Cerebellar cortex (tissue), 1 donor: ENCODE data around the gene ADD1.
"Not testable (repeated sequence)": the region's sequence is repeated elsewhere in the genome, so short reads cannot be mapped to it uniquely, and the experiment has no call there.

ENCODE experiments used
- DNase-seq: peaks from one replicate; pipeline ENCODE4 v3.0.0-alpha.2; 2015; ENCODE audit warnings: low spot score

ADD1 gene

DNA sequence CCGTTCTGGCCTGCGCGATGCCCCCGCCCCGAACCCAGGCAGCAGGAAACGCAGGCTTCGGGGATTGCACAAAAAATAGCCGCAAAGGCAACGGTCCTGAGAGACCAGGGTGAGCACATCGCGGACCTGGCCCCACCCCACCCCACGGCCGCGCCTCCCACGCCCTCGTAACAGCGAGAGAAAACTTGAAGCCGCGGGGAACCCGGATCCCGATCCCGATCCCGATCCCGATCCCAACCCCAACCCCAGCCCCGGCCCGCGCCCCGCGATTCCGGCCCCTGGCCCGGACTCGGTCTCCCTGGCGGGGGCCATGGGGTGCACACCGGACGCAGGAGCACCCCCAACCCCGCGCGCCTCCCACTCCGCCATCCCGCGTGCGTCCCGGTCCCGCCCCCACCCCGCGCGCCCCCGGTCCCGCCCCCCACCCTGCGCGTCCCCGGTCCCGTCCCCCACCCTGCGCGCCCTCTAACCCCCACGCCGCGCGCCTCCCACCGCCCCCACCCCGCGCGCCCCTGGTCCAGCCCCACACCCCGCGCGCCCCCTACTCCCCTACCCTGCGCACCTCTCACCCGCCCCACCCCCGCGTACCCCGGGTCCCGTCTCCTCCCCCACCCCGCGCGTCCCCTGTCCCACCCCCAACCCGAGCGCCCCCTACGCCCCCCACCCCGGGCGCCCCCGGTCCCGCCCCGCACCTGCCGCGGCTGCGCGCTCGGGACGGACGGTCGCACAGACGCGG is 90.6 kb downstream of the ADD1 start:
- DNase-seq, result no peak

DNA sequence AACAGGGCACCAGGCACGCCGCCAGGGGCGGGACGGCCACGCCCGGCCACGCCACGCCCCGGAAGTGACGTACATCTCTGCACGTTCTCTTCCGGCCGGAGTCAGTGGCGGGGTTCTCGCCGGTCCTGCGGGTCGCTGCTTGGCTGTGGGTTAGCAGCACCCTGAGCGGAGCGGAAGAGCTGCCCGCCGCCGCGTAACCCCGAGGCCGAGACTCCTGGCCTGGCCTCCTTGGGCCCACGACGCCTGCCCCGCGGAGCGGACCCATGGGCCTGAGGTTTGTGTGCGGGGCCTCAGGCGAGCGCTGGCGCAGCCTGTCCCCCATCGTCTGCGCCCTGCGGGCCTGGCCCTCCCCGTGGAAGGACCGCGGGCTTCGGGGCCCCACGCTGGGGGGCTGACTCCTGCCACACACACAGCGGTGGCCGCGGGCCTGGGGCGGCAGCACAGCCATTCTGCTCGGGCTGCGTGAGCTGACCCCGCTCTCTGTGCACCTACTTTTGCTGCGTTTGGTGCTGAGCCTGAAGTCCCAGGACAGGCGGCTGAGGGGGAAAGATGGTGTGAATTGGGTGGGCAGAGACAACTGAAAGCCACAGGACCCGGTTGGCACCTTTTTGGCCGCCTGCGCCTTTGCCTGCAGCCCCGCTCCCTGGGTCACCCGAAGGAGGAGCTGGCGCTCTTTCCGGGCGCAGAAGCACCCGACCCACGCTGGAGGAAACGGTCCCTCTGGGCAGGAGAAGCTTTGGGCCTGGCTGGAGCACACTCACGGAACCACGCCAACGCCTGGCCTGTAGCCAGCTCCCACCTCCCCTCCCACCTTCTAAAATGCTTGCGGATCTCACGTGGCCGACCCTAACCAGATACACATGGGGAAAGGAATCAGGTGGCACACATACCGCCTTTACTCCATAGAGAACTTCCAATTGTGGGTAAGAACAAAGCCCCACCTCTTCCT is 91.4 kb downstream of the ADD1 start:
- DNase-seq, result peak; percentile 83

DNA sequence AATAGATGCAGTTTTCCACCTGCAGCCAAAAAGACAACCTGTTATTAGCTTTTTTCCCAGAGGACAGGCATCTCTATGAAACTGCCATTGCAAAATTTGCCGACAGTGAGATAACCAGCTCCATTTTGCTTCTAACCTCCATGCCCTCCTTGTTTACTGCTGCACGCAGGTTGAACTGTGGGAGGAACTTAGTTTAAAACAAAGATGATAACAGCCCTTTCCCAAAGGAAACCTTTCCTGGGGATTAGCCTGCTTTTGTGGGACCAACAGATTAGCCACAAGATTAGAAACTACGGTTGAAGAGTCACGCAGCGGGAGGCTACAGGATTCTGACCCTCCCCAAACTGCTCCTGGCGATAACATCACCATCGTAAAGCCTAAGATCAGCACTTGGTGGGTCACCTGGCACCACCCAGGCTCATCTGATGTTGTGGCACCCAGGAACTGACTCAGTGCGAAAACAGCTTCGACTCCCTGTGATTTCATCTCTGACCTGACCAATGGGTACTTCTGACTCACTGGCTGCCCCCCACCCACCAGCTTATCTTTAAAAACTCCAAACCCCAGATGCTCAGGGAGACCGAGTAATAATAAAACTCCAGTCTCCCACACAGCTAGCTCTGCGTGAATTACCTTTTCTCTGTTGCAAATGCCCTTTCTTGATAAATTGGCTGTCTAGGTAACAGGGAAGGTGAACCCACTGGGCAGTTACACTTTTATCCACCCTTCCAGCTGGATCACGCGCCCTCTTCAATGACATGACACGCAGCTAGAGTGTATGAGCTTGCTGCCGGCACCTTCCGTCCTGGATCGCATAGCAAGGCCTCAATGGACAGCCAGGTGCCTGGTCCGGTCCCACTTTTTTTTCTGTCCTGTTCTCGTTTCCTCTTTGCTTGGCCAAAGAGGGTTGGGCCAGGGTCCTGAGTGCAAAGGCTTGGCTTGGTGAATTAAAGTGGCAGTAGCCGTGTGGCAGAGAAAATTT is 92.4 kb downstream of the ADD1 start:
- DNase-seq, result no peak

DNA sequence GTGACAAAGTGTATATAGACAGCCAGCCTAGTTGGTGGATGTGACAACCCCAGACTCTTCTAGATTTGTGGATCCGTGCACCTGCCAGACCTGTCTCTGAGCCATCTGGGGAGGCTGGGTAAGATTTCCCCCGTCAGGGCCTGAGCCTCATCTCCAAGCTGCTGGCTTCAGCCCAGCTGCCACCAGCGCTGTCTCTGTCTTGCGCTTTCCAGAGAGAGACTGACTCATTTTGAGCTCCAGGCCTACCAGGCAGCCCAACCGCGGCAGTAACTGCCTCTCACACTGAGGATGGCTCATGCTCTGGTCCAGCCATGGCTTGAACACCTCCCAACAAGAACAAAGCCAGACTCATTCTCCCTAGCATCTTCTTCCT is 93.1 kb downstream of the ADD1 start:
- DNase-seq, result no peak

DNA sequence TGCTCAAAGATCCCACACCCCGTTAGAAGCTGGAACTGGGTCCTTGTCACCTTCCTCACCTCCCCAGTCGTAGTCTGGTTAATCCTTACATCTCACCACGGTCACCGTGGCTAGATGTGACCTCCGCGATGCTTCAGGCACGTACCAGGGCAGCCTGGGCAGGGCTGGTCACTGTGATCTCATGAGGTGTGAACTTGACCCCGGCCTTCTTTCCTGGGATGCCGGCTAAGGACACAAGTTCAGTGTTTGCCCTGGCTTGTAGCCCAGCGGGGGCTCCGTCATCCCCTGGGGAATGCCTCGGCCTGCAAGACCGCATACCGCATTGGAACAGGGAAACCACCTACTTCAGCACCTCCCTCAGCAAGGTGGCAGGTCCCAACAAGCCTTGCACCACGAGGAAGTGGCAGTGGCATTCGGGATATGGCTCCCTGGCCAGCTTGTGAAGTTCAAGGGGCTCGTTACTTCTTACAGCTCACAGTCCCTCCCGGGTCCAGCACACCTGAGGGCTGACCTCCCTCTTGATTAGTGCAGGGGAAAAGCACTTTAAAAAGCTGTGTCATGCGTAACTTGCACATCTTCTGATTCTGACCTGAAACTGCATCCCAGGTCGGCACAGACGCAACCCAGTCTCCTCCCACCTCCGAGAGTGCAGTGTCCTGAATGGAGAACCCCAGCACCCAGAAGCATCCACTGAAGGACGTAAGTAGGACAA is 93.7 kb downstream of the ADD1 start:
- DNase-seq, result no peak

DNA sequence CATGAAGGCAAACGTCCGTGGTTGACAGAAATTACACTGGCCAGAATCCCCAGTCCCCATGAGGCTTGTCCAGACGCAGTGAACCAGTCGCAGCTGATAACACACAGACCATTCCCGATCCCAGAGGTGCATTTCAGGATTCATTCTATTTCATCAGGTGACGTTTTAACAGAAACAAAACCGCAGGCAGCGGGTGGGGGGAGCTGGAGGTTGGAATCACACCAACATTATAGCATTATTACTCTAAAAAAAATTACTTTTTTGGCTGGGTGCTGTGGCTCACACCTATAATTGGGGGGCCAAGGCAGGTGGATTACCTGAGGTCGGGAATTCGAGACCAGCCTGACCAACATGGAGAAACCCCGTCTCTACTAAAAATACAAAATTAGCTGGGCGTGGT is 94.3 kb downstream of the ADD1 start:
- no peak for DNase-seq

DNA sequence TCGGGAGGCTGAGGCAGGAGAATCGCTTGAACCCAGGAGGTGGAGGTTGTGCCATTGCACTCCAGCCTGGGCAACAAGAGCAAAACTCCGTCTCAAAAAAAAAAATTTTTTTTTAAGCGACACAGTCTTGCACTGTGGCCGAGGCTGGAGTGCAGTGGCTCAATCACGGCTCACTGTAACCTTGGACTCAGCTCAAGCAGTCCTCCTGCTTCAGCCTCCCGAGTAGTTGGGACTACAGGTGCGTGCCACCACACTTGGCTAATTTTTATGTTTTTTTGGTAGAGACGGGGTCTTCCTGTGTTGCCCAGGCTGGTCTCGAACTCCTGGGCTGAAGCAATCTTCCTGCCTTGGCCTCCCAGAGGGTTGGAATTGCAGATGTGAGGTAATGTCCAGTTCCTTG is 94.8 kb downstream of the ADD1 start:
- DNase-seq, result not testable (repeated sequence)

DNA sequence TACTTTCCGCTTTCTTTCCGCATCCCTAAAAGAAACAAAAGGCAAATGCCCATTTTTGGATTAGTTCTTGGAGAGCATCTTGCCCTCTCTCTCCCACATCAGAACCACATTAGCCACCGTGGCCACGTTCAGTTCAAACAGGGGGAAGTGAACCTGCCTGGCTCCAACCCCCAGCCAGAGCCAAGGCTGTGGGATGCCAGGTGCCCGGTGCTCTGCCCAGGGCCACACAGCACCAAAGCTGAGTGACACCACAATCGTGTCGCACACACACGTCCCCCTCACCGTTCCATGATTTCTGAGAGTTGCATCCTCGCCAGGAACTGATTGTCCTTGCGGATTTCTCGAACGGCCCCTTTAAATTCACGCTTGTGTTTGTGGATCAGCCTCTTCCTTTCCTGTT is 95.3 kb downstream of the ADD1 start:
- no peak for DNase-seq

DNA sequence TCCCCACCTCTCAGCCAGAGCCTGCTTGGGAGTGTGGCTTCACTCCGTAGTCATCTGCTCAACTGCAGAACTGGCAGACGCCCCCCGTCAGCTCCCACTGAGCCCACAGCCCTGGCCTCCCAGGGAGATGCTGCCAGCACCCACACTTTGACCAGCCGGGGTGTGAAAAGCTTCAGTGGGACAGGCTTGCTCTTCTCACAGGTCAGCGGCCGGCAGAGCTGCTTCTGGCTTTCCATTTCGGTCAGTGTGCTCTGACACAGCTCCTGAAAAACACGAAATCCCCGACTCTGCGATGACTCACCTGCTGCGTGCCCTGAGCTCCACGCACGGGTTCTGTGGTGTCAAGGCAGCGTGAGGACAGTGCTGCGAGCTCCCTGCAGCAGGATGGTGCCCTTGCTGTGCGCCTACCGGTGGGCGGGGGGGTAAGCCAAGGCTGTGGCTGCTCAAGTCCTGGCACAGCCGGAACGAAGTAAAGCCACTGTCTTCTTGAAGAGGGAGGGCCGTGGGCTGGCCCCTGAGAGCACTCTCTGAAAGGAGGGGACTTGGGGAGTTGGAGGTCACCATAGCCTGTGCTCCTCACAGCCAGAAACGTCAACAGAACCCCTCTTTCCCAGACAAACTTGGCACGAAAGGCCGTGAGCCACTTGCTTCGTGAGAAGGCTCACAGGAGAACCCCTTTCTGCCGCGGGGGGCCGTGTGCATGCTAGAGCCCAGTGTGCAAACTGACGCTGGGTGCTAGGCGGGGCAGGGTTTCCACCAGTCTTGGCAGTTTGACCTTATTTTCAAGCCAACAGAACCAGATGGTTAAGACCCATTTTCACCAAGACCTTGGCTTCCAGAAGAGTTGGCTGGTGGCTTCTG is 96.0 kb downstream of the ADD1 start:
- DNase-seq, result peak; percentile 75

DNA sequence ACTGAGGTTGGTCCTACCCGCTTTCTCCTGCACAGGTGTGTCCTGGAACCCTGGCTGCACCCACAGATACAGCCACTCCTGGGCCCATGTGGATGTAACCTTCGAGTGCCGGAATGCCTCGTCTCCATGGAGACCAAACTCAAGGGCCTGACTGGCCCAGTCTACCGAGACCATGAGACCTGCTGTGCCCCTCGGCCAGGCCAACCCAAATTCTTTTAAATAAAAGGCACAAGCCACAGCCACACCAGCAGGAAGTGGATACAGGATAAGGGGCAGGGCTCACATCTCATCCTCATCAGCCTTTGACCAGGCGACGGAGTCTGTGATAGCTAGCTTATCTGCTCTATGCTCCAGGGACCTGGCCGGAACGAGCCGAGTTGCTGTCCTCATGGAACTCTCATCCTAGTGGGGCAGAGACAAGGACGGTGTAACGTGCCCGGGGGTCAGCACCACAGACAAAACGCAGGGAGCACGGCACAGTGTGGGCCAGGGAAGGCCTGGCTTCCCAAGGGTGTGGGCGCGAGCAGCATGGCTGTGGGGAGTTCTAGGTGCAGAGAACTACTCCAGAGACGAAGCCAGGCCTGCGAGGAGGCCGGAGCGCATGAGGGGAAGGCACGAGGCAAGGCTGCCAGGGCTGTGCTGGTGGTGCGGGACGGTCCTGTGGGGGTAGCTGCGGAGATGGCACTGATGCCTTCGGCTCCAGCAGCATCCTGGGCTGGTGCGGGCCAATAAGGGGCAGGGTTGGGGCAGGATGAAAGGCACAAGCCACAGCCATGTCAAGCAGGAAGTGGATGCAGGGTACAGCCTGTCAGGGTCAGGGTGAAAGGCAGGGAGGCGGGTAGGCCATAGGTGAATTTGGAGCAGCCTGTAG is 96.9 kb downstream of the ADD1 start:
- DNase-seq, result no peak

DNA sequence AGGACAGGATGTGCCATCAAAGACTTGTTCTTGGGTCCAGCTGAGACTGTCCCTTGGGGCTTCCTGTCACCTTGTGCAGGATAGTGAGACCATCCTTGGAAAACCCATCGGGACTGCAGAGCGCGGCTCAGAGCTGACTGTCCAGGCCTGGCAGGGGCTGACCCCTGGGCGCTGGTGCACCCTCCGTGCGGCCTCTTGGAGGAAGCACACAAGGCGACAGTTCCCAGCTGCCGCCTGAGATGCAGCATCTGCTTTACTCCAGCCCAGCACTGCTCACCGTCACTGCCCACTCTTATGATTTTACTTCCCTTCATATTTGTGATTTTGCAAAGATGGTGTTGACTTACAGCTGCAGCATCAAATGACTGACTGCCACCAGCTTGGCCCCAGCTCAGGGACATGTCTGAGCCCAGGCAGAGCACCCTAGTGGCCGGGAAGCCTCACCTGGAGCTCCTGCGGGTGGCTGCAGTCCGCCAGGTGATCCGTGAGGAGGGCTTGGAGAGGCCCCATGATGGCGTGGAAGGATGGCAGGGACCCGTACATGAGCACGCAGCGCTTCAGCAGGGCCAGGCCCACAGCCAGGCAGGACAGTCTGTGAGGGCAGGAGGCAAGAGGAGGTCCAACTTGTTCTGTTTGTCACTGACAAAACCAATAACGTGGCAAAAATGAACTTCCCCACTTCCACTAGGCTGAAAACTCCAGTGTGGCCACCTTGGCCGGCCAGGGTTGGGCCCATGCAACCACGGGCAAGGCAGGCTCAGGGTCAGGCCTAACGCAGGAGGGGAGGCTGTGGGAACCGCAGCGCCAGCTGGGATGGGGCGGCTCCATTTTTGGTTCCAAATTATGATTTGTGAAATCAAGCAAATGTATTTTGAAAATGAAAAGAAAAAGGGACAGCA is 97.7 kb downstream of the ADD1 start:
- DNase-seq, result no peak

DNA sequence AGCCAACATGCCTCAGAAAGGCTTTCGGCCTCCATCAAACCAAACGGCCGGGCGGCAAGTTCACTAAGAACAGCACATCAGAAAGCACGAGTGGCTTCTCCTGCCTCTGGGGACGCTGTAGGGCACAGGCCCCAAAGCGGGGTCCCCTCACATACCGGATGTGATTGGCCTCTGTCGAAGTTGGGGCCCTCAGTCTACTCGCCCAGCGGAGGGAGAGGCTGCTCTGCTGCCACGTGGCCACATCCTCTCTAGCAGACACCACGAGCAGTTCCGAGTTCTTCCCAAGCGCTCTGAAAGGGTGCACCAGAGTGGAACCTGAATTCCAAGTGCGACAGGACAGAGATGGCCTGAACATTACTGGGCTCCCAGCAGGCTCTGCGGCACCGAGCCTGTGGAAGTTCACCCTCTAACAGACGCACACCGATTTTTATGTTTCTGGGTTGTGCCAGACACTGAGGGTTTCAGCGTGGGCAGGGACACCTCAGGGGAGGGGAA is 98.4 kb downstream of the ADD1 start:
- DNase-seq, result no peak

DNA sequence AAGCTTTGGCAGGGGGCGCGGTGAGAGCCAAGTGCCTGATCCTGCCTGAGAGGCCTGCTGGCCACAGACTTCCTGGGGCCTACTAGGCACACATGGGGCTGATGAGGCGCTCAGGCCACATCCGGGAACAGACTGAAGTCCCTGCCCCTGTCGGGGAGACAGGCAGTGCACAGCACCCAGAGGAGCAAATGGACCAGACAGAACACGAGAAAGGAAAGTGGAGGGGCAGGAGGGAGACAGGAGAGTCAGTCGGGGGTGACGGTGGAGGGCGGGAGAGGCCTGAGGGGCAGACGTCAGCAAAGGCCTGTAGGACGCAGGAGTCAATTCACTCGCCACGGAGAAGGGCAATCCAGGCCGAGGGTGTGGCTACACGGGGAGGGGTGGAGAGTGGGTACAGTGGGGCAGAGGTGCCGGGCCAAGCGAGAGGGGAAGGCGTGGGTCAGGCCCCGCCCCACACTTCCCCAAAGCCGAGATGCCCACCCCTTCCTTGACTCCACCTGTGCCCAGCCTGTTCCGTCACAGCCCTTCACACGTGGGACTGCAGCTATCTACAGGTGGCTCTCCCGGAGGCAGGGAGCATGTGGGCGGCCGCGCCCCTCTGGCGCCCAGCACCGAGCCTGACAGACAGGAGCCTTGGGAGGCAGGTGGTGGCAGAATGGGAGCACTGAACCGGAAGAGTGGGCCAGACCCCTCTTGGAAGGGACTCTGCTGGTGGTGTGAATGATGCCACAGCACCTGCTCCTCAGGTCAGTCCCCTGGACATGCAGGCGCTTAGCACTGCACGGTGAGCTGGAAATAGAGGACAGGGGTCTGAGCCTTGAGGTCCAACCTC is 99.1 kb downstream of the ADD1 start:
- no peak for DNase-seq

DNA sequence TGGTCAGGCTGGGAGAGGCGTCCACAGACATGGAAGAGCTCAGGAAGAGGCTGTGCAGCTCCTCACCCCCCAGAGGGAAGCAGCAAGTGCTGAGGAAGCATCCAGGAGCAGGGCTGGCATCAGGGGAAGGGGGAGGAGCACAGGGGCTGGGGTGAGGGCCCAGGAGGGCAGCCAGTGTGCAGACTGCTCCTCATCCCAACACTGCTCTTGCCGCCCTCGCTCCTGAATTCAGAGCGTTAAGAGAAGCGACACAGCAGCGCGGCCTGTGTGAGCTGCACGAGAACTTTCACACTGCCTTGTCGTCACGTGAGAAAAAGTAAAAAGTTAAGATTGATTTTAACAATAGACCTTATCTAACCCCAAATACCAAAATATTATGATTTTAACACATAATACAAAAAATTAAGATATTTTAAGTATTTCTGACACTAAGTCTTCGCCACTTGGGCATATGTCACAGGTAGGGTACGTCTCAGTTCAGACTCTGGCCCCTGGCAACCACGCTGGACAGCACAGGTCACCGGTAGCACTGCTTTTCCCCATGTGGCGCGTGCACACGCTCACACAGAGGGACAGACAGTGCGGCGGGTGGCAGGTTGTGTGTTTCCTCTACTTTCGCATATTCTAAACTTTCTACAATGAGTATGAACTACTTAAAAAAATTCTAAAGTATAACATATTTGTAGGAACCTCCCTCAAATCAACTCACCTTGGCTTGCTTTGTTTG is 99.9 kb downstream of the ADD1 start:
- DNase-seq, result no peak

DNA sequence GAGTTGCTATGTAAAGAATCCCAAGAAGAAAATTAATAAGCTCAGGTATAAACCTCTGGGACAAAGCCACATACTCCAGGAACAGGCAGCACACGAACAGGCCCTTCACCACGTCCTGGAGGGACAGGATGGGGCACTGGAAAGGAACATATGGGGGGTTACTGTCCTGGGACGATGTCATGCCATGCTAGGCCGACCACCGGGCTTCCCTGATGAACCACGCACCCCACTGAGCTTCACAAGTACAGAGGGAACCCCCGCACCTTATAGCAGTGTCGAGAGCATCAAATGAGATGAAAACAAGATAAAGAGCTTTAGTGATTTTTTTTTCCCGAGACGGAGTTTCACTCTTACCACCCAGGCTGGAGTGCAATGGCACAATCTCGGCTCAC is 100.4 kb downstream of the ADD1 start:
- no peak for DNase-seq
